ENCODE results near the gene SERPINE1.
"Not testable (repeated sequence)": the region's sequence is repeated elsewhere in the genome, so short reads cannot be mapped to it uniquely, and the experiment has no call there.

Gene SERPINE1

GRCh38 chr7:101102026-101102425 is 24.9 kb upstream of the SERPINE1 start:
- DNase-seq = no peak

DNA sequence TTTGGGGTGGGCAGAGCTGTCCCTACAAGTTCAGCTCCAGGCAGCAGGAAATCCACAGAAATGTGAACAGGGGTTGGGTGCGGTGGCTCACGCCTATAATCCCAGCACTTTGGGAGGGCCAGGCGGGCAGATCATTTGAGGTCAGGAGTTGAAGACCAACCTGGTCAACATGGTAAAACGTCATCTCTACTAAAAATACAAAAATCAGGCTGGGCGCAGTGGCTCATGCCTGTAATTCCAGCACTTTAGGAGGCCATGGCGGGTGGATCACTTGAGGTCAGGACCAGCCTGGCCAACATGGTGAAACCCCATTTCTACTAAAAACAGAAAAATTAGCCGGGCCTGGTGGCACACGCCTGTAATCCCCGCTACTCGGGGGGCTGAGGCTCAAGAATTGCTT is 23.2 kb upstream of the SERPINE1 start:
- not testable (repeated sequence) for DNase-seq

DNA sequence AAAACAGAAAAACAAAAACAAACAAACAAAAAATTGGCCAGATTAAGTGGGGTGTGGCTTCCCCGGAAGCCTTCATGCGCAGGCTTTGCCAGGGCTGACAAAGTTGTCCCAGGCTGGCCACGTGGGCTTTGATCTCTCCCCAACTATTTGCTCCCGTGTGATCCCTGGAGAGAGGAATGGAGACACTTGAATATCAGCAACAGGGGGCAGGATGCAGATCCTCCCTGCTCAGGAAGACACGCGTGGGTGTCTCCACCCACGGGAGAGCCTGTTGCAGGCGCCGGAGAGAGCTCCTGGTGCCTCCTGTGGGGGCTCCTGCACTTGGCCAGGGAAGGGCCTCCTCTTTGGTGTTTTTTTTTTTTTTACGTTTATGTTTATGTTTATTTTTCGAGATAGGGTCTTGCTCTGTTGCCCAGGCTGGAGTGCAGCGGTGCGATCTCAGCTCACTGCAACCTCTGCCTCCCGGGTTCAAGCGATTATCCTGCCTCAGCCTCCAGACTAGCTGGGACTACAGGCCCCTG is 22.7 kb upstream of the SERPINE1 start:
- DNase-seq = no peak

DNA sequence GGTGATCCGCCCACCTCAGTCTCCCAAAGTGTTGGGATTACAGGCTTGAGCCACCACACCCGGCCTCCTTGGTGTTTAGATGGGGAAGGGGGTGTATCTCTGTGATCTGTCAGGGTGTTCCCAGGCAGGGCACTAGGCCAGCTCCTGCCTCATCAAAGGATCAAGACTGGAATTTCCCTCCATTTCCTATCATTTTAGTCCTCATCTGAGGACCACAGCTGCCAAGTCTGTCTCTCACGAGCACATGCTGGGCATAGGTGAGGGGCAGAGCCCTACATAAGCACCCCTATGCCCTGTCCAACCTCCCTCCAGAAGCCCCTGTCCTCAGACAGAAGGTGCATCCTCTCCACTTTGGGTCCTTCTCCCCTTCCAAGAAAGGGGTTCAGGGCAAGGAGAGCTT is 22.1 kb upstream of the SERPINE1 start:
- DNase-seq = no peak

- DNase-seq = not testable (repeated sequence)
Observed at GRCh38 chr7:101105248-101105647, 21.7 kb upstream of the SERPINE1 start.

DNA sequence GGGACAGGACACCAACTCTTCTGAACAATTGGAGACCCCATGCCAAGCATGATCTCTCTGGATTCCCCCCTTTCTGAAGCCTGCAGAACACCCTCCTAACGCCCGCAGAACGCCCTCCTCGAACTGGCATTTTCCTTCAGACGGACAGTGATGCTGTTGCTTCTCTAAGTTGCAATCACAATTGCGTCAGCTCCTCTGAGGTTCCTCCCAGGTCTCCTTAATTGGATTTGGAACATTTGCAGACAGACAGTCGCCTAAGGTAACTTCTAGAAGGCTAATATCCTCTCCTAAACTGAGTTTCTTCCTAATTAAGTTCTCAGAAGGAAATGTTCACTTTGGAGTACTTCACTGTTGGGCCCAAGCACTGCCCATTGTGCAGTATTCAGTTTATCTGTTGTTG is 20.5 kb upstream of the SERPINE1 start:
- no peak for DNase-seq

GRCh38 chr7:101108330-101108857 is 18.5 kb upstream of the SERPINE1 start:
- DNase-seq = no peak

DNA sequence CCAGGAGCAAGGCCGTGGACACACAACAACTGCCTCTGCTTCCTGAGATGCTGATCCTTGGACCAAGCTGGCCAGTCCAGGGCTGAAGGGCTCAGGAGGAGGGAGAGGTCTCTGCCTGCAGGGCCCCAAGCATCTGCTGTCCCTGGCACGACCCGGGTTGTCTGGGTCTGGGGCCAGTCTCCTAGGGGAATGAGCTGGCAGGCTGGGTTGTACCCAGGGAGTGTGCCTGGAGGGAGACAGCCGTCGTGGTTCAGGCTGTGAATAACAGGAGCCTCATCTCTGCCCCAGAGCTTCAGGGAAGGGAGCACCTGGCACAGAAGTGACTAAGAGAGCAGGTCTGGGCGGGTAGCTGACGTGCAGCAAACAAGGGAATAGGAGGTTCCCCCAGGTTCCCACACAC is 17.9 kb upstream of the SERPINE1 start:
- no peak for DNase-seq

- DNase-seq = no peak
Observed at GRCh38 chr7:101109368-101109767, 17.5 kb upstream of the SERPINE1 start.

DNA sequence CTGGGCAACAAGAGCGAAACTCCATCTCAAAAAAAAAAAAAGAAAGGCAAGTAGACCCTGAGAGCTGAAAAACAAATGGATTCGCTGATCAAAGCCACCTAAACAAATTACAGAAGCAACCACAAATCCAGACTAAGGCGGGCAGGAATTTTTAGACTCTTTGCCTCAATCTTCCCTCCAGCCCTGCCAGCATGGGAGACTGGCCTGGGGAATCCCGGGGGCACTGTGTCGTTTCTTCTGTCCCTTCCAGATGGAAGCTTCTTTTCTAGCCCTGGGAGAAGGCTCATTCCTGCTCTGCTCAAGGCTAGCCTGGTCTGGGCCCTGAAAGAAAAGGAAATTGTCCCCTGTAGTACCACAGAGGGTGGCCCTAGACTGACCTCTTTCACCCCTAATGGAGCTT is 15.6 kb upstream of the SERPINE1 start:
- no peak for DNase-seq

GRCh38 chr7:101112233-101112632 is 14.7 kb upstream of the SERPINE1 start:
- DNase-seq = no peak

- DNase-seq = not testable (repeated sequence)
Observed at GRCh38 chr7:101113140-101113539, 13.8 kb upstream of the SERPINE1 start.

DNA sequence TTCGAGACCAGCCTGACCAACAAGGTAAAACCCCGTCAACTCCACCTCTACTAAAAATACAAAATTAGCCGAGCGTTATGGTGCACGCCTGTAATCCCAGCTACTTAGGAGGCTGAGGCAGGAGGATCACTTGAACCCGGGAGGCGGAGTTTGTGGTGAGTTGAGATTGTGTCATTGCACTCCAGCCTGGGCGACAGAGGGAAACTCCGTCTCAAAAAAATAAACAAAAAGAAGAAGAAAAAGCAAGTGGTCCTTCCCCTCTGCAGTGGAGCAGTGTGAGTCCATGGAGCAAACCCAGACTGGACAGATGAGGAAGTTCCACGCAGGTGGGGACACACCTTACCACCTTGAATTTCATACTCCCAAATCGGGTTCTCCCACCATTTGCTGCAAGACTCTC is 13.1 kb upstream of the SERPINE1 start:
- DNase-seq = no peak

- no peak for DNase-seq
Observed at GRCh38 chr7:101114492-101114891, 12.4 kb upstream of the SERPINE1 start.

DNA sequence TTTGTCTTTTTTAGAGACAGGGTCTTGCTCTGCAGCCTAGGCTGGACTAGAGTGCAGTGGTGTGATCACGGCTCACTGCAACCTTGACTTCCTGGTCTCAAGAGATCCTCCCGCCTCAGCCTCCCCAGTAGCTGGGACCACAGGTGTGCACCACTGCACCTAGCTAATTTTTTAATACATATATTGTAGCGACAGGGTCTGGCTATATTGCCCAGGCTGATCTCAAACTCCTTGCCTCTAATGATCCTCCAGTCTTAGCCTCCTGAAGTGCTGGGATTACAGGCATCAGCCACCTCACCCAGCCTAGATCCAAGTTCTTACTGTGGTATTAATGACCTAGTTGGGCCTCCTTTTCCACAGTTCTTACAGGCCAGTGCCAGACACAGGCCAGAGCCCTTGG is 11.7 kb upstream of the SERPINE1 start:
- no peak for DNase-seq

- DNase-seq = no peak
Observed at GRCh38 chr7:101116898-101117297, 10.0 kb upstream of the SERPINE1 start.

GRCh38 chr7:101118856-101119255 is 8.0 kb upstream of the SERPINE1 start:
- no peak for DNase-seq

DNA sequence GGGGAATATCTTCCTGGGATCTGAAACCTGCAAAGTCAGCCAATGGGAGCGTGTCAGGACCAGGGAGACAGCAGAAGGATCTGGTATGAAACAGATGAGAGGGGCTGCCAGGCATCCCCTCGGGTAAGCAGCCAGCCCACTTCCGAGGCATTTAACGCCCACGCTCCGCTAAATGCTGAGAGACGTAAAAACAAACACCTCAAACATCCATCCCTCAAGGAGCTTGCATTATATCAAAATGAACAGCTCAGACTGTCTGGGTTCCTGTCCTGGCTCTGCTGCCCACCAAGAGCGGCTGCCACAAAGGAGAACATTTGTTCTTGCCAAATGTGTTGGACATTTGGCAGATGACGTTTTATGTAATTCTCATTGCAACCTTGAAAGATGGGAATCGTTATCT is 7.0 kb upstream of the SERPINE1 start:
- DNase-seq = no peak

DNA sequence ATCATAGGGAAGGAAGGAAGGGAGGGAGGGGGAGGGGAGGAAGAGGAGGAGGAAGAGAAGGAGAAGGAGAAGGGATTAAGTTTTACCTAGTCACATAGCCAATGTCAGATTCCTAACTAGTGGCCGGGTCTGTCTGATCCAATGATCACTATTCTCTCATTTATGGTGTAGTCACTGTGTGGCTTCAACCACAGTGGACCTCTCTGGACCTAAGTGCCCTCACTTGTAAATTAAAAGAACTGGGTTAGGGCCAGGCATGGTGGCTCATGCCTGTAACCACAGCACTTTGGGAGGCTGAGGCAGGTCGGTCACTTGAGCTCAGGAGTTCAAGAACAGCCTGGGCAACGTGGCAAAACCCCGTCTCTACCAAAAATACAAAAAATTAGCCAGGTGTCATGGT is 6.6 kb upstream of the SERPINE1 start:
- no peak for DNase-seq

DNA sequence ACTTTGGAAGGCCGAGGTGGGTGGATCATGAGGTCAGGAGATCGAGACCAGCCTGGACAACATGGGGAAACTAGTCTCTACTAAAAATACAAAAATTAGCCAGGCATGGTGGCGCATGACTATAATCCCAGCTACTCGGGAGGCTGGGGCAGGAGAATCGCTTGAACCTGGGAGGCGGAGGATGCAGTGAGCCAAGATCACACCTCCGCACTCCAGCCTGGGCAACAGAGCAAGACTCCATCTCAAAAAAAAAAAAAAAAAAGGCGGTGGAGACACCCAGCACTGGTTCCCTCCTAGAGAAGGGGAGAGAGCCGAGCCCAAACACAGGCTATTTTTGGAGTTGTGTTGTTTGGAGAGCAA is 5.3 kb upstream of the SERPINE1 start:
- not testable (repeated sequence) for DNase-seq

DNA sequence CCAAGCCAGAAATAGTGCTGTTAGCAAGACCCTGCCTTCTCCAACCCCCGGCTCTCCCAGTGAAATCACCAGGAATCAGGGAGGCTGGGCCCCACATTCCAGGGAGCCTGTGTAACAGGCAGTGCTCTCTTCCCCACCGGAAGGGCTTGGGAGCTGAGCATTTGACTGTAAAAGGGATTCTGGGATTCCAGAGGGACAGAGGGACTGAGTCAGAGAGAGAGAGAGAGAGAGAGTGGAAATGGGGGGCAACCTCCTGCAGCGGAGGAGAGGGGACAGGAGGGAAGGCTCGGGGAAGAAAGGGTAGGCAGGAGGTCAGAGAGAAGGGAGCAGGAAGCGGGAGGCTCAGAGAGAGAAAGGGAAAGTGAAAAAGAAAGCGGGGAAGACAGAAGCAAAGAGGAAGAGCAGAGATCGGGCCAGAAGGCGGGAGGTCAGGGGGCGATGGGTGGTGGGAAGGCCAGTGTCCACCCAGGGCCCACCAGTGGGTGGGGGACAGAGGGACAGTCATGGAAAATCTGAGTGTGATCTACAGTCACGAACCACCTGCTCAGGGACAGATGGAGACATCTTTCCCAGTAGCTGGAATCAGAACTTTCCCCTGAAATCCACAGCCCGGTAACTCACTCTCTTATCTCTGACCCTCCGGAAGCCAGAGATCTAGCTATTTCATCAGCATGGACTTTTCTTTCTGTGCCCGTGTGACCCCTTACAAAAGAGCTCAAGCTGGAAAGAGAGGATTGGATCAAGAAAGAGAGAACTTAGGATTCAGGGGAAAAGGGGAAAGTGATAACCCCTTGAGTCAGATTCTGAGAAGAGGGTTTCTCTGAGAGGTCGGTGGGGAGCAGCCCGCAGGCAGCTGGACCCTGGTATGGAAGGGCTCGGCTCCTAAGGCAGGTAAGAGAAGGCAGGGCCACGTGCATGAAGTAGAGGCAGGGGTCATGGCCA is 4.6 kb upstream of the SERPINE1 start:
- no peak for DNase-seq

DNA sequence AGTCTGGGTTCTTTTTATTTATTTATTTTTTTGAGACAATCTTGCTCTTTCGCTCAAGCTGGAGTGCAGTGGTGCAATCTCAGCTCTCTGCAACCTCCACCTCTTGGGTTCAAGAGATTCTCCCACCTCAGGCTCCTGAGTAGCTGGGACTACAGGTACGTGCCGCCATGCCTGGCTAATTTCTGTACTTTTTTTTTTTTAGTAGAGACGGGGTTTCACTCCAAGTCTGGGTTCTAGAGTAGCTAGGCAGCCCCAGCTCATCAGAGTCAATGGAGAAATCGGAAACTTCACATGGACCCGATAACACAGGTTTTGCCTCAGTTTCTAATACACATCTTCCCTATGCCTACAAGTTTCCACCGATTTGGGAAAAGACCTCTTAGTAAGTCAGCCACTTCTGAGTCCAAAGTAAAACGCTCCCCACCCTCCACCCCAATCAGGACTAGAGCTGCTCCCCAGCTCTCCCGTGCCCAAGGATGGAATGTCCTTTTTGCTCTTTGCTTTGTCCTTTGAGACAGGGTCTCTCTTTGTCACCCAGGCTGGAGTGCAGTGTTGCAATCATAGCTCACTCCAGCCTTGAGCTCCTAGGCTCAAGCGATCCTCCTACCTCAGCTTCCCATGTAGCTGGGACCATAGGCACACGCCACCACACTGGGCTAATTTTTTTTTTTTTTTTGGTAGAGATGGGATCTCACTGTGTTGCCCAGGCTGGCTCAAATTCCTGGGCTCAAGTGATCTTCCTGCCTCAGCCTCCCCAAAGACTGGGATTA is 3.8 kb upstream of the SERPINE1 start:
- no peak for DNase-seq

GRCh38 chr7:101123703-101124068 is 3.2 kb upstream of the SERPINE1 start:
- DNase-seq = no peak
